Stimulated activated CD4-positive, alpha-beta T cell treated with anti-CD3 and anti-CD28 coated beads, TNF-alpha, amount 100 ng/mL, for 48 hours (primary cell): ENCODE data around the gene EML6.
"Not testable (repeated sequence)": the region's sequence is repeated elsewhere in the genome, so short reads cannot be mapped to it uniquely, and the experiment has no call there.

ENCODE experiments used
- DNase-seq, 3 donors: peaks; one replicate each; pipeline ENCODE4 v3.0.0-alpha.2; 2020; ENCODE audit warnings: low read depth in 3 of 3

Gene EML6

GRCh38 chr2:54803783-54804751 is 80.6 kb downstream of the EML6 start:
- no peak for DNase-seq

GRCh38 chr2:54805255-54805654 is 81.8 kb downstream of the EML6 start:
- DNase-seq, result no peak

GRCh38 chr2:54806975-54807374 is 83.5 kb downstream of the EML6 start:
- no peak for DNase-seq

GRCh38 chr2:54808661-54809060 is 85.2 kb downstream of the EML6 start:
- no peak for DNase-seq

- DNase-seq, result no peak
Measured at GRCh38 chr2:54809819-54810218, 86.4 kb downstream of the EML6 start.

GRCh38 chr2:54810246-54810645 is 86.8 kb downstream of the EML6 start:
- no peak for DNase-seq

GRCh38 chr2:54813584-54813983 is 90.1 kb downstream of the EML6 start:
- no peak for DNase-seq

- DNase-seq, result no peak
Measured at GRCh38 chr2:54814389-54815147, 91.1 kb downstream of the EML6 start.

GRCh38 chr2:54815148-54815539 is 91.7 kb downstream of the EML6 start:
- DNase-seq, result no peak

- DNase-seq, result no peak
Measured at GRCh38 chr2:54818226-54818625, 94.8 kb downstream of the EML6 start.

GRCh38 chr2:54820558-54820957 is 97.1 kb downstream of the EML6 start:
- no peak for DNase-seq

- no peak for DNase-seq
Measured at GRCh38 chr2:54824567-54824966, 101.1 kb downstream of the EML6 start.

- no peak for DNase-seq
Measured at GRCh38 chr2:54830546-54830945, 107.1 kb downstream of the EML6 start.

GRCh38 chr2:54831480-54831879 is 108.0 kb downstream of the EML6 start:
- no peak for DNase-seq

- no peak for DNase-seq
Measured at GRCh38 chr2:54834721-54835120, 111.3 kb downstream of the EML6 start.

GRCh38 chr2:54836477-54836876 is 113.0 kb downstream of the EML6 start:
- no peak for DNase-seq

GRCh38 chr2:54838585-54839035 is 115.1 kb downstream of the EML6 start:
- peak; percentile 17 to 54 (median 21) for DNase-seq

GRCh38 chr2:54839461-54840255 is 116.2 kb downstream of the EML6 start:
- DNase-seq, result no peak

GRCh38 chr2:54840559-54841468 is 117.4 kb downstream of the EML6 start:
- DNase-seq, result no peak

GRCh38 chr2:54841500-54841899 is 118.0 kb downstream of the EML6 start:
- not testable (repeated sequence) for DNase-seq

- no peak for DNase-seq
Measured at GRCh38 chr2:54845094-54845493, 121.6 kb downstream of the EML6 start.
